CD4-positive, alpha-beta T cell treated with Interferon gamma for 1 hour (primary cell): ENCODE measurements around the gene SIGLEC12.
"Not testable (repeated sequence)": the region's sequence is repeated elsewhere in the genome, so short reads cannot be mapped to it uniquely, and the experiment has no call there.

Experiments used
- DNase-seq: peaks from one replicate; pipeline ENCODE4 v3.0.0-alpha.2; 2020

The SIGLEC12 gene

GRCh38 chr19:51479531-51480331 lies 21.9 kb downstream of the SIGLEC12 start:
- no peak for DNase-seq

- no peak for DNase-seq
These were observed 23.0 kb downstream of the SIGLEC12 start, which contains the start of gene CEACAM18 for GRCh38 chr19:51478381-51479234. TSS of gene CEACAM18 (plus strand) at chr19:51478539.

- no peak for DNase-seq
These were observed 24.3 kb downstream of the SIGLEC12 start for GRCh38 chr19:51477344-51477743.

GRCh38 chr19:51476164-51476563 lies 25.4 kb downstream of the SIGLEC12 start:
- no peak for DNase-seq

- DNase-seq = peak; percentile 66
These were observed 28.4 kb downstream of the SIGLEC12 start for GRCh38 chr19:51473009-51473707.

GRCh38 chr19:51472607-51473006 lies 29.0 kb downstream of the SIGLEC12 start:
- no peak for DNase-seq

- DNase-seq = no peak
These were observed 30.1 kb downstream of the SIGLEC12 start for GRCh38 chr19:51471527-51471926.

- no peak for DNase-seq
These were observed 30.6 kb downstream of the SIGLEC12 start for GRCh38 chr19:51470966-51471365.

GRCh38 chr19:51469629-51470028 lies 32.0 kb downstream of the SIGLEC12 start:
- no peak for DNase-seq

- DNase-seq = no peak
These were observed 32.4 kb downstream of the SIGLEC12 start for GRCh38 chr19:51469162-51469561.

- DNase-seq = no peak
These were observed 33.1 kb downstream of the SIGLEC12 start for GRCh38 chr19:51468545-51468920.

GRCh38 chr19:51467864-51468544 lies 33.6 kb downstream of the SIGLEC12 start:
- no peak for DNase-seq

GRCh38 chr19:51466723-51467122 lies 34.9 kb downstream of the SIGLEC12 start:
- no peak for DNase-seq

- not testable (repeated sequence) for DNase-seq
These were observed 37.5 kb downstream of the SIGLEC12 start for GRCh38 chr19:51463976-51464581.

- no peak for DNase-seq
These were observed 38.9 kb downstream of the SIGLEC12 start for GRCh38 chr19:51462681-51463080.

GRCh38 chr19:51462276-51462675 lies 39.3 kb downstream of the SIGLEC12 start:
- DNase-seq = no peak

- peak; percentile 8 for DNase-seq
These were observed 39.9 kb downstream of the SIGLEC12 start for GRCh38 chr19:51461723-51462161.

GRCh38 chr19:51460164-51460992 lies 41.2 kb downstream of the SIGLEC12 start:
- DNase-seq = no peak

GRCh38 chr19:51458899-51459505 lies 42.6 kb downstream of the SIGLEC12 start:
- no peak for DNase-seq

GRCh38 chr19:51458051-51458645 lies 43.5 kb downstream of the SIGLEC12 start, which contains the start of gene SIGLEC8:
TSS of gene SIGLEC8 (minus strand) at chr19:51458454. CDS start at chr19:51458387, 67 bp downstream.
- DNase-seq = no peak
